HG03025 (cell line): Measurements from ENCODE around the gene TCF20.

Experiments
- ATAC-seq: cut with Tn5 transposase; IDR thresholded peaks from one replicate; pipeline ENCODE4 v1.9.1; 2021; ENCODE audit warnings: mild to moderate bottlenecking, moderate library complexity; ENCODE audit not compliant: unreplicated experiment, low FRiP score

The TCF20 gene

GRCh38 chr22:42268852-42269410, 1.5 kb downstream of the TCF20 start:
- no peak for ATAC-seq

- no peak for ATAC-seq
Observed at GRCh38 chr22:42265321-42265720, 5.1 kb downstream of the TCF20 start.

- ATAC-seq, result no peak
Observed at GRCh38 chr22:42263944-42264343, 6.5 kb downstream of the TCF20 start.

GRCh38 chr22:42262964-42263363, 7.5 kb downstream of the TCF20 start:
- no peak for ATAC-seq

GRCh38 chr22:42261296-42261695, 9.2 kb downstream of the TCF20 start:
- ATAC-seq, result no peak

GRCh38 chr22:42258126-42258525, 12.3 kb downstream of the TCF20 start:
- no peak for ATAC-seq

GRCh38 chr22:42257386-42257785, 13.1 kb downstream of the TCF20 start:
- ATAC-seq, result no peak

- ATAC-seq, result no peak
Observed at GRCh38 chr22:42256930-42257329, 13.5 kb downstream of the TCF20 start.

- no peak for ATAC-seq
Observed at GRCh38 chr22:42256220-42256619, 14.2 kb downstream of the TCF20 start.

GRCh38 chr22:42249831-42250230, 20.6 kb downstream of the TCF20 start:
- ATAC-seq, result no peak

- no peak for ATAC-seq
Observed at GRCh38 chr22:42248995-42249394, 21.5 kb downstream of the TCF20 start.

GRCh38 chr22:42247596-42247995, 22.9 kb downstream of the TCF20 start:
- ATAC-seq, result no peak

- ATAC-seq, result no peak
Observed at GRCh38 chr22:42243802-42244060, 26.7 kb downstream of the TCF20 start.

- ATAC-seq, result no peak
Observed at GRCh38 chr22:42236848-42237247, 33.6 kb downstream of the TCF20 start.

- no peak for ATAC-seq
Observed at GRCh38 chr22:42236268-42236667, 34.2 kb downstream of the TCF20 start.

- no peak for ATAC-seq
Observed at GRCh38 chr22:42233879-42234278, 36.6 kb downstream of the TCF20 start.

GRCh38 chr22:42231929-42232328, 38.5 kb downstream of the TCF20 start:
- no peak for ATAC-seq

GRCh38 chr22:42229455-42230149, 40.9 kb downstream of the TCF20 start:
- no peak for ATAC-seq

GRCh38 chr22:42228483-42228882, 42.0 kb downstream of the TCF20 start:
- ATAC-seq, result no peak

- no peak for ATAC-seq
Observed at GRCh38 chr22:42227435-42227834, 43.0 kb downstream of the TCF20 start.

- ATAC-seq, result no peak
Observed at GRCh38 chr22:42225841-42226240, 44.6 kb downstream of the TCF20 start.

GRCh38 chr22:42222140-42222539, 48.3 kb downstream of the TCF20 start:
- no peak for ATAC-seq
